H1 (cell line): Measurements from ENCODE around the gene EEF2K. TPM values are rescaled to one million over a fixed set of nuclear protein-coding genes. Genes with fewer than 3 reads are reported as not detected.

Source experiments
- BACH1 ChIP-seq: IDR thresholded peaks from 2 replicates; pipeline ENCODE4 v1.6.1; 2012; ENCODE audit warnings: low read length, improper control_type of control experiment
- E2F6 ChIP-seq: IDR thresholded peaks from 2 replicates; pipeline ENCODE4 v1.6.1; 2012; ENCODE audit warnings: inconsistent platforms
- FOSL1 ChIP-seq: IDR thresholded peaks from 2 replicates; pipeline ENCODE4 v1.6.1; 2011; ENCODE audit warnings: mild to moderate bottlenecking, low read depth, low read length, moderate library complexity; ENCODE audit not compliant: insufficient read depth
- JUND ChIP-seq: IDR thresholded peaks from 2 replicates; pipeline ENCODE4 v1.6.1; 2011; ENCODE audit warnings: mild to moderate bottlenecking, improper control_type of control experiment, low read length
- polyA plus RNA-seq, 7 experiments: library from polyadenylated mRNA; depleted of rRNA in 3 of 7; stranded (reverse) in 5 of 7; unstranded in 2 of 7; fragments of >200 nt in 5 of 7; fragments of 200-250 nt in 2 of 7; gene quantifications; 1 replicate in 5 of 7; 2 replicates in 1 of 7; 4 replicates in 1 of 7; pipeline versions ENCODE4 v1.2.1 to v1.2.3, GENCODE V29; 2011 to 2013; ENCODE audit warnings: missing spikeins in 2 of 7, mixed read lengths in 2 of 7
- total RNA-seq: library from RNA; stranded (reverse); fragmentation: NEBNext Ultra II Directional; extraction: Animal tissue kit (Norgen Biotek cat#: 25700); gene quantifications from 2 replicates; pipeline ENCODE4 v1.2.1, GENCODE V29; 2021

The EEF2K gene
- total and polyA plus RNA-seq, 2 of the 8 experiments (the other 6 are each of a cell fraction or from before 2014, with no cell fraction given), result 14.9 to 30.2 TPM

- TF ChIP-seq FOSL1 (no peak), BACH1 (no peak), JUND (no peak), E2F6 (no peak)
Observed at GRCh38 chr16:22308824-22309520, 102.9 kb downstream of the EEF2K start (continued).
